Measurements from ENCODE around the gene RPLP2.

The RPLP2 gene

GRCh38 chr11:823441-824291 lies 13.9 kb downstream of the RPLP2 start:
- no peak for DNase-seq (ENCODE audit: low read depth in 2 of 2)

GRCh38 chr11:824292-824880 lies 14.6 kb downstream of the RPLP2 start:
- DNase-seq (ENCODE audit: low read depth in 2 of 2), result no peak

- DNase-seq (ENCODE audit: low read depth in 2 of 2), result no peak
Measured at GRCh38 chr11:824942-825341, 15.2 kb downstream of the RPLP2 start.

- no peak for DNase-seq (ENCODE audit: low read depth in 2 of 2)
Measured at GRCh38 chr11:825366-826226, 15.8 kb downstream of the RPLP2 start.

GRCh38 chr11:826227-826621 lies 16.5 kb downstream of the RPLP2 start:
- no peak for DNase-seq (ENCODE audit: low read depth in 2 of 2)

GRCh38 chr11:826836-827145 lies 17.0 kb downstream of the RPLP2 start:
- no peak for DNase-seq (ENCODE audit: low read depth in 2 of 2)

- DNase-seq (ENCODE audit: low read depth in 2 of 2), result no peak
Measured at GRCh38 chr11:827146-827896, 17.6 kb downstream of the RPLP2 start.

GRCh38 chr11:827897-828192 lies 18.1 kb downstream of the RPLP2 start, which contains the start of gene CRACR2B:
CRACR2B (plus strand) TSS chr11:827919; CDS start chr11:828608, 689 bp downstream.
- DNase-seq (ENCODE audit: low read depth in 2 of 2), result no peak

GRCh38 chr11:828506-829175 lies 18.9 kb downstream of the RPLP2 start:
- DNase-seq (ENCODE audit: low read depth in 2 of 2), result no peak

- no peak for DNase-seq (ENCODE audit: low read depth in 2 of 2)
Measured at GRCh38 chr11:829176-829846, 19.5 kb downstream of the RPLP2 start.

GRCh38 chr11:829847-830294 lies 20.1 kb downstream of the RPLP2 start:
- no peak for DNase-seq (ENCODE audit: low read depth in 2 of 2)

- peak; percentile 64 to 75 for DNase-seq (ENCODE audit: low read depth in 2 of 2)
Measured at GRCh38 chr11:830295-831117, 20.7 kb downstream of the RPLP2 start.

GRCh38 chr11:831118-831864 lies 21.5 kb downstream of the RPLP2 start:
- DNase-seq (ENCODE audit: low read depth in 2 of 2), result no peak

GRCh38 chr11:831961-832528 lies 22.3 kb downstream of the RPLP2 start:
- no peak for DNase-seq (ENCODE audit: low read depth in 2 of 2)

- peak in 1 of 2 donors; percentile 52 for DNase-seq (ENCODE audit: low read depth in 2 of 2)
Measured at GRCh38 chr11:832529-833113, 22.9 kb downstream of the RPLP2 start, which contains the start of gene CD151. CD151 (plus strand) TSS chr11:832952; CDS start chr11:836070, 3,118 bp downstream.

GRCh38 chr11:833114-833791 lies 23.5 kb downstream of the RPLP2 start:
- DNase-seq (ENCODE audit: low read depth in 2 of 2), result no peak

- DNase-seq (ENCODE audit: low read depth in 2 of 2), result no peak
Measured at GRCh38 chr11:833849-834311, 24.1 kb downstream of the RPLP2 start.

All from stimulated activated CD8-positive, alpha-beta memory T cell treated with anti-CD3 and anti-CD28 coated beads, Interleukin-2, amount 100 ng/mL, for 48 hours (primary cell).